Kidney (tissue), 14 donors: ENCODE data around the gene CFDP1. TPM values are rescaled to one million over a fixed set of nuclear protein-coding genes. Genes with fewer than 3 reads are reported as not detected.
A peak's percentile ranks its signal among the peaks of the same experiment; 100 is the strongest.

Experiments
- DNase-seq, 5 donors: peaks; one replicate each; pipeline ENCODE4 v3.0.0-alpha.2; 2013 to 2020
- FAIRE-seq: peaks from 2 replicates; lab custom pipeline; 2012; peaks lifted over from hg19 to GRCh38; lab: Jason Lieb, UNC
- H3K27ac ChIP-seq, 2 donors: one replicate each; pipeline ENCODE4 v1.7.0; 2013; ENCODE audit warnings: low read depth in 2 of 2, low read length in 2 of 2, inconsistent platforms in 1 of 2
- H3K27me3 ChIP-seq: one replicate; pipeline ENCODE4 v1.7.1; 2013; ENCODE audit warnings: low read length, inconsistent platforms; ENCODE audit not compliant: control insufficient read depth, insufficient read depth
- H3K36me3 ChIP-seq, 3 donors: one replicate each; pipeline versions ENCODE4 v1.7.0 to v1.7.1; 2013; ENCODE audit warnings: low read length in 3 of 3, control low read depth in 1 of 3, inconsistent platforms in 1 of 3; ENCODE audit not compliant: insufficient read depth in 3 of 3, control insufficient read depth in 2 of 3
- H3K4me1 ChIP-seq, 3 donors: one replicate each; pipeline versions ENCODE4 v1.7.0 to v1.7.1; 2013; ENCODE audit warnings: low read length in 3 of 3, inconsistent platforms in 1 of 3, low read depth in 1 of 3; ENCODE audit not compliant: control insufficient read depth in 2 of 3, insufficient read depth in 2 of 3
- H3K4me3 ChIP-seq, 3 donors: one replicate each; pipeline versions ENCODE4 v1.7.0 to v1.8.1; 2013; ENCODE audit warnings: low read length in 3 of 3, control low read depth in 1 of 3, inconsistent platforms in 1 of 3
- H3K9ac ChIP-seq, 3 donors: one replicate each; pipeline versions ENCODE4 v1.7.0 to v1.7.1; 2013; ENCODE audit warnings: low read length in 3 of 3, control low read depth in 1 of 3, inconsistent platforms in 1 of 3
- H3K9me3 ChIP-seq, 3 donors: one replicate each; pipeline versions ENCODE4 v1.7.0 to v1.7.1; 2013; ENCODE audit warnings: low read length in 3 of 3, control low read depth in 1 of 3, inconsistent platforms in 1 of 3; ENCODE audit not compliant: control insufficient read depth in 2 of 3, insufficient read depth in 1 of 3
- CTCF ChIP-seq: IDR thresholded peaks from 3 replicates; pipeline ENCODE4 v1.5.1; 2012; ENCODE audit warnings: mild to moderate bottlenecking, moderate library complexity, borderline replicate concordance; ENCODE audit not compliant: insufficient read depth; ENCODE audit errors: extremely low read depth
- intact Hi-C: fragments of 100-400 bp; cut with DNase I; formaldehyde crosslinking; loops from one replicate; pipeline ENCODE4 v1.11.1; 2022
- polyA plus RNA-seq: library from polyadenylated mRNA; stranded (reverse); fragments of 350-450 nt; fragmentation: Illumina TruSeq; extraction: RNeasy Lipid Tissue Mini Kit (QIAGEN cat#74804); gene quantifications from one replicate; pipeline ENCODE4 v1.2.3, GENCODE V29; 2014; ENCODE audit warnings: low read depth, low replicate concordance; ENCODE audit not compliant: insufficient read depth
- total RNA-seq: library from RNA; stranded (reverse); fragmentation: NEBNext Ultra II Directional; extraction: Animal tissue kit (Norgen Biotek cat#: 25700); gene quantifications from one replicate; pipeline ENCODE4 v1.2.1, GENCODE V29; 2021
- donor health status: control.
- donor health status: control.
- donor health status: control.
- donor health status: control.
- donor health status: control.
- donor health status: DM: yes; HTN: yes; CAD: no.
- donor health status: Normal renal cell carcinoma (clear cell type).

CFDP1 gene
- total and polyA plus RNA-seq, 2 donors from 2014 or later = 53.5 to 148 TPM

- Histone ChIP-seq H3K4me1 (peaks cover 0 to 64% (median 50%) of the 10 kb centered on the region in 3 donors), H3K36me3 (no peaks in the 10 kb centered on the region), H3K9ac (no peak overlapping the region), H3K4me3 (no peak overlapping the region), H3K27me3 (no peaks in the 10 kb centered on the region), H3K9me3 (no peaks in the 10 kb centered on the region), H3K27ac (no peak overlapping the region)
- peak in 2 of 5 donors; percentile 43 to 66 for DNase-seq
- no peak for FAIRE-seq
- TF ChIP-seq CTCF = no peak
- intact Hi-C loops = no loop called here
Observed at GRCh38 chr16:75260851-75261589, 172.3 kb downstream of the CFDP1 start.

GRCh38 chr16:75258807-75259141 lies 174.5 kb downstream of the CFDP1 start:
- intact Hi-C loops = no loop called here

GRCh38 chr16:75257886-75258806 lies 175.2 kb downstream of the CFDP1 start:
- no peaks in the 10 kb centered on the region for H3K27me3 ChIP-seq
- no peak overlapping the region for H3K27ac ChIP-seq
- H3K9me3 ChIP-seq = no peaks in the 10 kb centered on the region
- H3K36me3 ChIP-seq = no peaks in the 10 kb centered on the region
- no peak overlapping the region for H3K4me3 ChIP-seq
- FAIRE-seq (no peak), DNase-seq (peak in 2 of 5 donors; percentile 38 to 66)
- no peak for TF ChIP-seq CTCF
- H3K4me1 ChIP-seq = peaks cover 0 to 73% (median 55%) of the 10 kb centered on the region in 3 donors
- peak overlapping the region in 2 of 3 donors; percentile 17 to 55 for H3K9ac ChIP-seq
- intact Hi-C loops = no loop called here

More at GRCh38 chr16:75258807-75259141, 174.5 kb downstream of the CFDP1 start:
- H3K9me3 ChIP-seq = no peaks in the 10 kb centered on the region
- no peak overlapping the region for H3K4me3 ChIP-seq
- DNase-seq (peak in 1 of 5 donors; percentile 42), FAIRE-seq (no peak)
- no peak overlapping the region for H3K9ac ChIP-seq
- H3K4me1 ChIP-seq = peaks cover 0 to 73% (median 57%) of the 10 kb centered on the region in 3 donors
- no peaks in the 10 kb centered on the region for H3K27me3 ChIP-seq
- TF ChIP-seq CTCF = no peak
- no peak overlapping the region for H3K27ac ChIP-seq
- no peaks in the 10 kb centered on the region for H3K36me3 ChIP-seq
